H9 (cell line): ENCODE measurements around the gene MS4A10. TPM values are rescaled to one million over a fixed set of nuclear protein-coding genes. Genes with fewer than 3 reads are reported as not detected.

Source experiments
- DNase-seq: peaks from one replicate; pipeline ENCODE4 v3.0.0-alpha.2; 2017
- H2AFZ ChIP-seq: one replicate; pipeline ENCODE4 v1.6.1; 2013; ENCODE audit warnings: mild to moderate bottlenecking, low read length, control low read depth, moderate library complexity
- H2AK5ac ChIP-seq: 2 replicates; pipeline ENCODE4 v1.6.1; 2013; ENCODE audit warnings: low read length, control low read depth, mixed read lengths; ENCODE audit not compliant: insufficient read length
- H2BK120ac ChIP-seq: one replicate; pipeline ENCODE4 v1.6.1; 2013; ENCODE audit warnings: low read depth, mild to moderate bottlenecking, low read length, control low read depth, inconsistent platforms; ENCODE audit not compliant: poor library complexity, severe bottlenecking
- H2BK12ac ChIP-seq: 2 replicates; pipeline ENCODE4 v1.6.1; 2013; ENCODE audit warnings: low read length, control low read depth, mixed read lengths, low read depth; ENCODE audit not compliant: insufficient read length
- H2BK15ac ChIP-seq: 2 replicates; pipeline ENCODE4 v1.6.1; 2013; ENCODE audit warnings: low read depth, low read length, control low read depth
- H2BK20ac ChIP-seq: one replicate; pipeline ENCODE4 v1.6.1; 2013; ENCODE audit warnings: low read depth, mild to moderate bottlenecking, low read length, control low read depth, inconsistent platforms; ENCODE audit not compliant: poor library complexity, severe bottlenecking
- H2BK5ac ChIP-seq: 2 replicates; pipeline ENCODE4 v1.6.1; 2013; ENCODE audit warnings: low read length, control low read depth, mixed read lengths; ENCODE audit not compliant: insufficient read length
- H3K14ac ChIP-seq: 2 replicates; pipeline ENCODE4 v1.6.1; 2013; ENCODE audit warnings: low read length, control low read depth; ENCODE audit not compliant: insufficient read depth
- H3K18ac ChIP-seq: 2 replicates; pipeline ENCODE4 v1.6.1; 2013; ENCODE audit warnings: low read depth, mild to moderate bottlenecking, mixed read lengths, low read length, control low read depth; ENCODE audit not compliant: insufficient read length
- H3K23ac ChIP-seq: 2 replicates; pipeline ENCODE4 v1.6.1; 2013; ENCODE audit warnings: low read length, control low read depth, mixed read lengths, low read depth; ENCODE audit not compliant: insufficient read length
- H3K23me2 ChIP-seq: 2 replicates; pipeline ENCODE4 v1.6.1; 2013; ENCODE audit warnings: low read depth, mild to moderate bottlenecking, mixed read lengths, low read length, control low read depth; ENCODE audit not compliant: insufficient read length, poor library complexity, severe bottlenecking
- H3K27ac ChIP-seq: 2 replicates; pipeline ENCODE4 v1.5.1; 2013; ENCODE audit warnings: low read length, control low read depth, mixed read lengths, low read depth; ENCODE audit not compliant: insufficient read length
- H3K27me3 ChIP-seq: 2 replicates; pipeline ENCODE4 v1.6.1; 2013; ENCODE audit warnings: low read length, control low read depth, inconsistent platforms; ENCODE audit not compliant: insufficient read depth
- H3K4ac ChIP-seq: 2 replicates; pipeline ENCODE4 v1.6.1; 2013; ENCODE audit warnings: low read depth, mild to moderate bottlenecking, control low read depth, inconsistent platforms, low read length, moderate library complexity
- H3K4me1 ChIP-seq: 2 replicates; pipeline ENCODE4 v1.6.1; 2013; ENCODE audit warnings: low read length, control low read depth, inconsistent platforms; ENCODE audit not compliant: insufficient read depth
- H3K4me2 ChIP-seq: 2 replicates; pipeline ENCODE4 v1.6.1; 2013; ENCODE audit warnings: low read length, control low read depth, mixed read lengths; ENCODE audit not compliant: insufficient read length, insufficient read depth
- H3K56ac ChIP-seq: 2 replicates; pipeline ENCODE4 v1.6.1; 2013; ENCODE audit warnings: low read depth, mild to moderate bottlenecking, mixed read lengths, low read length, control low read depth; ENCODE audit not compliant: insufficient read length
- H3K79me1 ChIP-seq: 2 replicates; pipeline ENCODE4 v1.6.1; 2013; ENCODE audit warnings: low read depth, mild to moderate bottlenecking, moderate library complexity, low read length, control low read depth, inconsistent platforms; ENCODE audit not compliant: insufficient read depth, poor library complexity, severe bottlenecking
- H3K79me2 ChIP-seq: 2 replicates; pipeline ENCODE4 v1.6.1; 2013; ENCODE audit warnings: low read length, control low read depth, inconsistent platforms; ENCODE audit not compliant: insufficient read depth
- H3K9ac ChIP-seq: 2 replicates; pipeline ENCODE4 v1.6.1; 2013; ENCODE audit warnings: low read length, control low read depth, mixed read lengths; ENCODE audit not compliant: insufficient read length; ENCODE audit errors: extremely low read depth
- H3K9me3 ChIP-seq: one replicate; pipeline ENCODE4 v1.6.1; 2013; ENCODE audit warnings: low read depth, low read length, inconsistent platforms; ENCODE audit not compliant: control insufficient read depth
- H3T11ph ChIP-seq: one replicate; pipeline ENCODE4 v1.6.1; 2013; ENCODE audit warnings: mild to moderate bottlenecking, low read length, control low read depth, inconsistent platforms
- H4K20me1 ChIP-seq: one replicate; pipeline ENCODE4 v1.6.1; 2013; ENCODE audit not compliant: control insufficient read depth, insufficient read length, insufficient read depth
- H4K5ac ChIP-seq: 2 replicates; pipeline ENCODE4 v1.6.1; 2013; ENCODE audit warnings: low read depth, mild to moderate bottlenecking, mixed read lengths, low read length, control low read depth; ENCODE audit not compliant: insufficient read length
- H4K8ac ChIP-seq: replicated peaks from 2 replicates; pipeline ENCODE4 v1.6.1; 2013; ENCODE audit warnings: low read length, control low read depth, mixed read lengths, low read depth; ENCODE audit not compliant: insufficient read length
- H4K91ac ChIP-seq: 2 replicates; pipeline ENCODE4 v1.6.1; 2013; ENCODE audit warnings: low read depth, mild to moderate bottlenecking, moderate library complexity, mixed read lengths, low read length, control low read depth; ENCODE audit not compliant: insufficient read length
- H3K27ac Mint-ChIP-seq, 3 experiments: 2 replicates in 2 of 3; 3 replicates in 1 of 3; pipeline ENCODE4 v1.8.0; 2020 to 2021; ENCODE audit warnings: mixed read lengths in 3 of 3, mild to moderate bottlenecking in 1 of 3, moderate library complexity in 1 of 3
- H3K27me3 Mint-ChIP-seq: 2 replicates; pipeline ENCODE4 v1.8.0; 2021; ENCODE audit warnings: low read depth, mild to moderate bottlenecking, moderate library complexity, mixed read lengths
- H3K36me3 Mint-ChIP-seq, 3 experiments: 2 replicates in 2 of 3; 3 replicates in 1 of 3; pipeline ENCODE4 v1.8.0; 2020 to 2021; ENCODE audit warnings: low read depth in 3 of 3, mixed read lengths in 3 of 3; ENCODE audit not compliant: insufficient read depth in 1 of 3
- H3K4me1 Mint-ChIP-seq, 2 experiments: 2 replicates each; pipeline ENCODE4 v1.8.0; 2020; ENCODE audit warnings: mixed read lengths in 2 of 2
- H3K4me3 Mint-ChIP-seq, 2 experiments: 2 replicates in 1 of 2; 3 replicates in 1 of 2; pipeline ENCODE4 v1.8.0; 2020 to 2021; ENCODE audit warnings: mild to moderate bottlenecking in 2 of 2, mixed read lengths in 2 of 2, moderate library complexity in 1 of 2
- H3K9me3 Mint-ChIP-seq, 2 experiments: 2 replicates in 1 of 2; 3 replicates in 1 of 2; pipeline ENCODE4 v1.8.0; 2020; ENCODE audit warnings: mild to moderate bottlenecking in 2 of 2, mixed read lengths in 2 of 2, moderate library complexity in 1 of 2
- CTCF ChIP-seq: fragments of 200-600 bp; sonication (generic); conservative IDR thresholded peaks from 3 replicates; pipeline ENCODE4 v1.8.0; 2021; ENCODE audit warnings: antibody characterized with exemption, mild to moderate bottlenecking
- WGBS: extraction: QIAGEN DNeasy Blood & Tissue Kit; methylation state at CpG from one replicate; pipeline ENCODE4 v1.1.7; 2013; ENCODE audit warnings: missing lambda C conversion rate, low lambda C conversion rate, mixed read lengths; ENCODE audit not compliant: insufficient read length; ENCODE audit errors: extremely low coverage; 5-methylcytosine and 5-hydroxymethylcytosine counted together
- total RNA-seq: library from RNA; stranded (reverse); gene quantifications from 2 replicates; pipeline ENCODE4 v1.2.1, GENCODE V29; 2021

Gene MS4A10
- total RNA-seq, 1 experiment from 2014 or later = not detected

- Histone ChIP-seq H2BK120ac (no peak overlapping the region), H3K4ac (no peak overlapping the region), H3K4me1 (peaks cover 4% of the 10 kb centered on the region; the same call in 1 of the 2 replicates), H4K5ac (no peak overlapping the region), H2BK20ac (no peak overlapping the region), H3K27ac (no peak overlapping the region), H2BK15ac (no peak overlapping the region), H3K4me2 (no peak overlapping the region), H4K8ac (no peak overlapping the region), H2BK5ac (no peak overlapping the region), H3K27me3 (no peaks in the 10 kb centered on the region), H3K23me2 (peaks cover 2% of the 10 kb centered on the region), H3K18ac (no peak overlapping the region), H3K9me3 (no peaks in the 10 kb centered on the region), H3K79me1 (no peaks in the 10 kb centered on the region), H4K91ac (no peak overlapping the region), H3K23ac (no peak overlapping the region), H2AFZ (no peak overlapping the region), H2BK12ac (no peak overlapping the region), H3K79me2 (no peaks in the 10 kb centered on the region), H3K14ac (no peak overlapping the region), H4K20me1 (no peaks in the 10 kb centered on the region), H3T11ph (no peak overlapping the region), H3K56ac (no peak overlapping the region), H2AK5ac (no peak overlapping the region), H3K9ac (no peak overlapping the region)
- Mint-ChIP-seq H3K4me3 (no peak overlapping the region), H3K36me3 (no peaks in the 10 kb centered on the region), H3K9me3 (no peaks in the 10 kb centered on the region; a peak in 2 of 5 replicates), H3K27me3 (peaks cover 19% of the 10 kb centered on the region), H3K4me1 (peaks cover 9 to 13% of the 10 kb centered on the region in 2 experiments), H3K27ac (no peak overlapping the region)
- no peak for TF ChIP-seq CTCF
- no peak for DNase-seq
- no CpG with 5 or more reads among the region's 9 CpGs for whole genome bisulfite sequencing
These were observed 51.9 kb downstream of the MS4A10 start for GRCh38 chr11:60836866-60837515.
